GM19455 (cell line): Measurements from ENCODE around the gene FAF2.
A peak's percentile ranks its signal among the peaks of the same experiment; 100 is the strongest.
"Not testable (repeated sequence)": the region's sequence is repeated elsewhere in the genome, so short reads cannot be mapped to it uniquely, and the experiment has no call there.

ENCODE experiments used
- ATAC-seq: cut with Tn5 transposase; IDR thresholded peaks from one replicate; pipeline ENCODE4 v1.9.1; 2021; ENCODE audit not compliant: unreplicated experiment

FAF2 gene

GRCh38 chr5:176416965-176417364, 31.2 kb upstream of the FAF2 start:
- ATAC-seq, result no peak

DNA sequence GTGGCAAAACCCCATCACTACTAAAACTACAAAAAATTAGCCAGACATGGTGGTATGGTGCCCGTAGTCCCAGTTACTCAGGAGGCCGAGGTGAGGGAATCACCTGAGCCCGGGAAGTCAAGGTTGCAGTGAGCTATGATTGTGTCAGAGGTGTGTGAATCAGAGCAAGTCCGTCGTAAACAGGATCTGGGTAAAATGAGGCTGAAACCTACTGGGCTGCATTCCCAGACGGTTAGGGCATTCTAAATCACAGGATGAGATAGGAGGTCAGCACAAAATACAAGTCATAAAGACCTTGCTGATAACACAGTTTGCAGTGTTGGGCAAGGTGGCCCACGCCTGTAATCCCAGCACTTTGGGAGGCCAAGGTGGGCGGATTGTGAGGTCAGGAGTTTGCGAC, 29.9 kb upstream of the FAF2 start:
- ATAC-seq, result no peak

GRCh38 chr5:176420086-176420485, 28.1 kb upstream of the FAF2 start:
- ATAC-seq, result no peak

- no peak for ATAC-seq
These were observed 27.1 kb upstream of the FAF2 start for GRCh38 chr5:176420972-176421544.

GRCh38 chr5:176424181-176424580, 24.0 kb upstream of the FAF2 start:
- no peak for ATAC-seq

GRCh38 chr5:176425138-176425537, 23.0 kb upstream of the FAF2 start:
- ATAC-seq, result no peak

GRCh38 chr5:176425791-176426190, 22.4 kb upstream of the FAF2 start:
- ATAC-seq, result no peak

- ATAC-seq, result no peak
These were observed 21.3 kb upstream of the FAF2 start for GRCh38 chr5:176426876-176427275.

GRCh38 chr5:176427971-176428370, 20.2 kb upstream of the FAF2 start:
- ATAC-seq, result no peak

GRCh38 chr5:176429972-176430371, 18.2 kb upstream of the FAF2 start:
- ATAC-seq, result no peak

GRCh38 chr5:176432707-176433106, 15.5 kb upstream of the FAF2 start:
- no peak for ATAC-seq

- no peak for ATAC-seq
These were observed 11.5 kb upstream of the FAF2 start for GRCh38 chr5:176436656-176437055.

- ATAC-seq, result no peak
These were observed 9.0 kb upstream of the FAF2 start for GRCh38 chr5:176438959-176439757.

GRCh38 chr5:176440927-176441706, 7.1 kb upstream of the FAF2 start:
- no peak for ATAC-seq

- ATAC-seq, result no peak
These were observed 6.3 kb upstream of the FAF2 start for GRCh38 chr5:176441921-176442323.

GRCh38 chr5:176442911-176443310, 5.3 kb upstream of the FAF2 start:
- not testable (repeated sequence) for ATAC-seq

GRCh38 chr5:176444742-176445141, 3.4 kb upstream of the FAF2 start:
- no peak for ATAC-seq

DNA sequence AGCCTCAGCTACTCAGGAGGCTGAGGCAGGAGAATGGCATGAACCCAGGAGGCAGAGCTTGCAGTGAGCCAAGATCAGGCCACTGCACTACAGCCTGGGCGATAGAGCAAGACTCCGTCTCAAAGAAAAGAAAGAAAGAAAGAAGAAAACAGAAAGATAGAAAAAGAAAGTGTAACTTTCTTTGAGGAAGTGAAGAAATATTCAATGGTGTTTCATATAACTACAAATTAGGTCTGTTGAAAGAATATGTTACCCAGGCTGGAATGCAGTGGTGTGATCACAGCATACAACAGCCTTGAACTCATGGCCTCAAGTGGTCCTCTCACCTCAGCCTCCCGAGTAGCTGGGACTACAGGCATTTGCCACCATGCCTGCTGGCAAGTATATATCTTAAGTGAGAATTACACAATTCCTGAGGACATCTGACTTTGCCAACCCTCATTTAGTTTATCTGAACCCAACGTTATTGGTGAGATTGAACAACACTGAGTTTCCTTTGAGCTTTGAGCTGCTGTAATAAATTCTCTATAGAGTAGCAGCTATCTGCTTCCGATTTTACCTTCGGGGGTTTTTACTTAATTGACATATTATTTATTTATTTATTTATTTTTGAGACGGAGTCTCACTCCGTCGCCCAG, 2.0 kb upstream of the FAF2 start:
- ATAC-seq, result no peak

DNA sequence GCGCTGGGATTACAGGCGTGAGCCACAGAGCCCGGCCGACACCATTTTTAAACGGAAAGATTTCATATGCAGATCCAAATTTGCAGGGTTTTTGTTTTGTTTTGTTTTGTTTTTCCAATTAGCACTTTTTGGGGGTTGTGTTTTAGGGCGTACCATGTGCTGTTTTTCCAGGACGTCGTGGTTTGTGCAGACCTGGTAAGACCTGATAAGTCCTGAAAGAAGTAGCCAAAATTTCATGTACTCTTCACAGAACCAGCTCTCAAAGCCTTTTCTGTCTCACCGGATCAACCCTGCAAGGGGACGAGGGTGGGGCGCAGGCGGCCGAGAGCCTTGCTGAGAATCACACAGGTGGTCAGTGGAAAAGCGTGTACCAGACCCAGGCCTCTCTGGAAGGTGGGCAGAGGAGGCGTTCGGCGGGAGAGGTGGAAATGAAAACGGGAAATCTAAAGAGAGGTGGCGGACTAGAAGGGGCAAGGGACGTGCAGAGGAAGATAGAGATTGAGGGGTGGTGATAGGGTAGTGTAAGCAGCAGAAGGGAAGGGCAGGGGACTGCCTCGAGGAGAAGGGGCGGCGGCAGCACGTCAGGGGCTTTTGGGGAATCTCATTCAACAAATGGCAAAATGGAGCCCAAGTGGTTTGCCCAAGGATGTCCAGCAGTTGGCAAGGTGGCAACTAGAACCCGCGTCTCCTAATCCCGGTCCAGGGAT, 1.1 kb upstream of the FAF2 start:
- ATAC-seq, result no peak

DNA sequence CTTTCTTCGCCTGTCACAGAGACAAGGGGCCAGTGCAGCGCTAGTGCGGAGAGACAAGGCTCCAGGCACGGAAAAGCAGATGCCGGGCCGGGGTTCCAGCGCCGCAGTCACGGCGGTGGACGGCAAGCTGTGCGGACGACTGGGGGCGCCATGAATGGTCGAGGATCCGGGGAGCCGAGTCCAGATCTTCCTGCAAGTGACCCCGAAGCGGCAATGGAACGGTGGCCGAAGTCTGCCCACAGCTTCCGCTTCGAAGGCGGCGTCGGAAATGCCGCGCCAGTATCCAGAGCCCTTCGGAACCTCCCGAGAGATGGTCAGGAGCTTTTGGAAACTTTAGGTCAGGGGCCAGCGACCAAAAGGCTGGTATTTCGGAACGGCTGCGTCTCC, 601 bp upstream of the FAF2 start:
- peak; percentile 27 for ATAC-seq

GRCh38 chr5:176450077-176450476, 1.9 kb downstream of the FAF2 start:
- ATAC-seq, result no peak
